Ovary (tissue), 3 donors: ENCODE measurements around the gene PTGER2.

Source experiments
- CTCF ChIP-seq, 3 donors: fragments of 450-650 bp in 2 of 3; fragments of 200-600 bp in 1 of 3; IDR thresholded peaks; one replicate each; pipeline versions ENCODE4 v1.5.1 to v1.8.0; 2016 to 2022; ENCODE audit warnings: antibody characterized with exemption in 3 of 3, mild to moderate bottlenecking in 1 of 3
- EP300 ChIP-seq: sonication (generic); formaldehyde crosslinking; IDR thresholded peaks from one replicate; pipeline ENCODE4 v1.6.1; 2017; ENCODE audit warnings: antibody characterized with exemption
- POLR2A ChIP-seq: fragments of 450-650 bp; IDR thresholded peaks from one replicate; pipeline ENCODE4 v1.6.1; 2017; ENCODE audit warnings: antibody characterized with exemption, mild to moderate bottlenecking, moderate library complexity
- donor health status: DM: no; HTN: no; CAD: no.

GRCh38 chr14:52269100-52269499 lies 45.0 kb upstream of the PTGER2 start:
- TF ChIP-seq CTCF (IDR thresholded peaks at IDR 0.05) (no peak), EP300 (no peak), POLR2A (no peak)
